GM19351 (cell line): ENCODE data around the gene ZNF768.
"Not testable (repeated sequence)": the region's sequence is repeated elsewhere in the genome, so short reads cannot be mapped to it uniquely, and the experiment has no call there.

Source experiments
- ATAC-seq: cut with Tn5 transposase; IDR thresholded peaks from one replicate; pipeline ENCODE4 v1.9.1; 2021; ENCODE audit warnings: mild to moderate bottlenecking, moderate library complexity; ENCODE audit not compliant: unreplicated experiment

ZNF768 gene

GRCh38 chr16:30511509-30511908 is 14.9 kb downstream of the ZNF768 start:
- no peak for ATAC-seq

- ATAC-seq: no peak
Observed at GRCh38 chr16:30510376-30510938, 15.9 kb downstream of the ZNF768 start.

- ATAC-seq: no peak
Observed at GRCh38 chr16:30509081-30509765, 17.1 kb downstream of the ZNF768 start.

- no peak for ATAC-seq
Observed at GRCh38 chr16:30503403-30504296, 22.7 kb downstream of the ZNF768 start.

- ATAC-seq: no peak
Observed at GRCh38 chr16:30499284-30499683, 27.1 kb downstream of the ZNF768 start.

GRCh38 chr16:30494709-30495108 is 31.7 kb downstream of the ZNF768 start:
- ATAC-seq: no peak

- ATAC-seq: no peak
Observed at GRCh38 chr16:30493941-30494488, 32.4 kb downstream of the ZNF768 start.

GRCh38 chr16:30491744-30492308 is 34.5 kb downstream of the ZNF768 start:
- ATAC-seq: no peak

GRCh38 chr16:30491229-30491628 is 35.1 kb downstream of the ZNF768 start:
- ATAC-seq: no peak

- no peak for ATAC-seq
Observed at GRCh38 chr16:30490210-30490609, 36.2 kb downstream of the ZNF768 start.

- ATAC-seq: no peak
Observed at GRCh38 chr16:30488764-30489605, 37.4 kb downstream of the ZNF768 start.

GRCh38 chr16:30485818-30486436 is 40.4 kb downstream of the ZNF768 start:
- ATAC-seq: no peak

GRCh38 chr16:30484887-30485286 is 41.5 kb downstream of the ZNF768 start:
- no peak for ATAC-seq

- ATAC-seq: no peak
Observed at GRCh38 chr16:30482366-30482765, 44.0 kb downstream of the ZNF768 start.

GRCh38 chr16:30481381-30481780 is 45.0 kb downstream of the ZNF768 start:
- ATAC-seq: no peak

GRCh38 chr16:30478766-30479478 is 47.4 kb downstream of the ZNF768 start:
- no peak for ATAC-seq

GRCh38 chr16:30477773-30478172 is 48.6 kb downstream of the ZNF768 start:
- ATAC-seq: not testable (repeated sequence)

- ATAC-seq: no peak
Observed at GRCh38 chr16:30476991-30477390, 49.4 kb downstream of the ZNF768 start.

GRCh38 chr16:30474684-30475083 is 51.7 kb downstream of the ZNF768 start:
- no peak for ATAC-seq
